Activated T-cell treated with anti-CD3 and anti-CD28 coated beads for 1 hour (primary cell): Measurements from ENCODE around the gene NEU2.
"Not testable (repeated sequence)": the region's sequence is repeated elsewhere in the genome, so short reads cannot be mapped to it uniquely, and the experiment has no call there.

Source experiments
- DNase-seq: peaks from one replicate; pipeline ENCODE4 v3.0.0-alpha.2; 2020; ENCODE audit warnings: low read depth

NEU2 gene

DNA sequence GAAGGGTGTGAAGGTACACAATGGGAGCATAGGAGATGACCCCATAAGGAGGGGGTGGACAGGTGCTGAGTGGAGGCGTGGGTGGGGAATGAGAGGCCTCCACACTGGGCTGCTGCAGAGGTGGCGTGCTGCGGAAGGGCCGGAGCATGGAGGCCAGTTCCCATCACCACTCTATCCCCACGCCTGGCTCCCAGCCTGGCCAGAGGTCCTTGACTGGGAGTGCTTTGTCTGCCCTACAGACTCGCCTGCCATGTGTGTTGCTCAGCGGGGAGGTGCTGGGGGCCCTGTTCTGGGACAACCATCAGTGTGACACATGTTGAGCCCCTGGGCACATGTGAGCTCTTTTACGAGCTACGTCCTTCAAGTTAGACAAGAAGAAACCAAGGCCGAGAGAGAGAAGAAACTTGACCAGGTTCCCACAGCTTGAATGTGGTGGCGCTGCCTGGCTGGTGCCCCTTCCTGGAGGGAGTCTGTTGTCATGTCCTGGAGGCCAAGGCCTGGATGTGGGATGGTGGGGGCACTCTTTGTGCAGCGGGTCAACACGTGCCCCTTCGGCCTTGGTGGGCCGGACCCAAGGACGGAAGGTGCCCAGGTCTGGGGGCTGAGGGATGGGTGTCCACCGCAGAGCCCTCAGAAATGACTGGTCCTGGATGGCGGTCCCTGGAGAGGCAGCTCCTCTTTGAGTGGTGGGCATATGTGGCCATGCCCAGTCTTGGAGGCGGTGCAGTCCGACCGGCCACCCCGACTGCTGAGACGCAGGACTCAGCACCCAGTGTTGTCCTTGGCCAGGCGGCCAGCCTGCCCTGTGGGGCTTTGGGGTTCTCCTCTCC is 26.5 kb downstream of the NEU2 start:
- no peak for DNase-seq

DNA sequence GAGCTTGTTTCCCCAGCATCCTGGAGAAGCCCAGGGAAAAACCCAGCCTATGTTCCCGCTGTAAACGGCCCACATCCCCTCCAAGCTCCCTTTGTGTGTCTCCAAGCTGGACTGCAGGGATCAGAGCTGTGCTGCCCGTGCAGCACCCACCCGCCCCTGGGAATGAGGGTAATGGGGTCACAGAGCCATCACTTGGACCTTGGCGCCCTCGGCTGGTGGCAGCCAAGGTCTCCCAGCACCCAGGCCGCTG is 27.0 kb downstream of the NEU2 start:
- no peak for DNase-seq

GRCh38 chr2:233059797-233060500 is 27.5 kb downstream of the NEU2 start, which contains the start of gene INPP5D:
INPP5D (plus strand) TSS chr2:233060342; CDS start chr2:233060479, 137 bp downstream.
- DNase-seq: peak; percentile 56

GRCh38 chr2:233060501-233060979 is 28.1 kb downstream of the NEU2 start:
- DNase-seq: no peak

GRCh38 chr2:233060980-233061590 is 28.6 kb downstream of the NEU2 start:
- no peak for DNase-seq

DNA sequence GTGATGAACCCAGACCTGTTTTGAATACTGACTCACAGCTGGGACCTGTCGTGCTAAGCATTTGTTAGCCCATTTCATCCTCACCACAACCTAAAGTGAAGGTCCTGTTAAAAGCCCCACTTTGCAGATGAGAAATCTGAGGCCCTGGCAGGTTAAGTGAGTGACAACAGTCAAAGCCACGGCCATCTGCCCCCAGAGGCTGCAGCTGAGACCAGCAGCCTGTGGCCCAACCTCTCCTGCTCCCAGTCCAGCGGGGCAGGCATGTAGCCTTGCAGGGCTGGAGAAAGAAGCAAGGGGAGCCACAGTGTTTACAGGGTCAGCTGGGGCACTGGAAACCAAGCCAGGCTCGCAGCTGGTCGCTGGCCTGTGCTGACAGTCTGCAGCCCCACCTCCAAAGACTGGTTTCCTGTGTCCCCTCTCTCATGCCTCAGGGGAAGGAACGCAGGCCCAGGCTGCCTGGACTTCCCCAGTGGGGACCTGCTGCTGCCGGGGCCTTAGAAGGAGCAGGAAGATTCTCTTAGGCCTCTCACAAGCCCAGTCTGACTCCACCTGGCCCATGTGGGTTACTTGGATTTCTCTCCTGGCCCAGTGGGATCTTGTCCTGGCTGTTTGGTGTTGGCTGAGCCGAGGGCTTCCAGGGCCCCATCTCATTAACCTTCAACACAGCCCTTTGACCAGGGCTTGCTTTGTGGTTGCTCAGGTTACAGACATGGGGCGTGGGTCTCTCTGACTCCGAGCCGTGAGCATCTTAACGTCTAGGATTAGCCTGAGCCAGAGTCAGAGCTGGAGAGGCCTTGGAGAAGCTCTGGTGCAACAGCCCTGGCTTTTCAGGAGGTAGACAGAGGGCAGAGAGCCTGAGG is 29.3 kb downstream of the NEU2 start:
- no peak for DNase-seq

DNA sequence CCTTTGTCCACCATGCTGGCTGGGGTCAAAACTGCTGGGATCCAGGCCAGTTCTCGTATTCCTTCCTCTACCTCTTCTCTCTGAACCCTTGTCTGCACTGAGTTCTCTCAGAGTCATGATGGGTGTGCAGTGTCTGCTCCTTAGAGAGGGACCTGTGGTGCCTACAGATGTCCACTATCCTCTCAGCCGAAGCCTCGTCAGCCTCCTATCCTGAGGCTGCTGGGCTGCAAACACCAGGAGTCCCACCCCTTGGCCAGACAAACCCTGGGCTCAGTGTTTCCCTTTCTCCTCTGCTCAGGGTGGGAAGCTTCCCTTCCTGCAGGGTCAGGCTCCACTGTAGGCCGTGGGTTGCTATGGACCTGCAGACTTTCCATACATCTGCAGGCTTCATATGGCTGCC is 30.0 kb downstream of the NEU2 start:
- no peak for DNase-seq

DNA sequence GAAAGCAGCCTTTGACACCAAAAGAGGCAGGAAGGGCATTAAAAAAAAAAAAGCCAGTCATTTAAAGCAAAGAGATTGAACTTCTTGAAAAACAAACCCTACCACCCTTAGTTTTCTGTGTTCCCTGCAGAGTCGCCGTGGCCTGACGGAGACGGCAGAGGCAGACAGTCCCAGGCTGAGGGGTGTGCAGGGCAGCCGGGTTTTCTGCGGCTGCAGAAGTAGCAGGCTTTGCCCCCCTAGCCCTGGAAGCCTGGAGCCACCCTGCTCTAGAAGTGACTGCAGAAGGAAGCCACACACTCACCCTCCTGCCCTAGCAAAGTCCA is 30.4 kb downstream of the NEU2 start:
- no peak for DNase-seq

GRCh38 chr2:233063269-233063975 is 30.9 kb downstream of the NEU2 start:
- no peak for DNase-seq

- DNase-seq: no peak
Measured at GRCh38 chr2:233063976-233064411, 31.5 kb downstream of the NEU2 start.

DNA sequence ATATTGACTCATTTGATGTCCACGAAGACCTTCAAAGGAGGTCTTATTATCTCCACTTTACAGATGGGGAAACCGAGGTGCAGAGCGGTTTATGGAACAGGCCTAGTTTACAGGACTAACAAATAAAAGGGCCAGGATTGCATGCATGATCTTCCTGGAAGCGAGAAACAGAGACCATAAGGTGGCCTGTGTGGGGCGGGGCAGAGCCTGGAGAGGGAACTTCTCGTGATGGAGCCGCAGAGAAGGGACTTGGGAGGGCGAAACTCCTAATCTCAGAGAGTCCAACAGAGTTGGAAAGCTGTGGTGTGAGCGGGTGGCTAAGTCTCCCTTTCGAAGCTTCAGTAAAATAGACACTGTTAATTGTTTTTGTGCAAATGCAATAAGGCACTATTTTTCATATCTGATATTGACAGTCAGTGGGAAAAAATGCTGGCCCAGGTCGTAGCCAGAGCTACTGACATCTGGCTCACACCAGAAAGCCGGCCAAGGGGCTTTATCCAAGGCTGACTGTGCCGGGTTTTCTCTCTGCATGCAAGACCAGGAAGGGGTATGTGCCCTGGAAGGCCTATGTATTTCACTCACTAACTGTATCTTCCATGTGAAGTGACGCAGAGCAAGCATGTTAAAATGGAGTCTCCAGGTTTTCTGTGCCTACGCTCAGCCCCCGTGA is 32.2 kb downstream of the NEU2 start:
- DNase-seq: no peak

DNA sequence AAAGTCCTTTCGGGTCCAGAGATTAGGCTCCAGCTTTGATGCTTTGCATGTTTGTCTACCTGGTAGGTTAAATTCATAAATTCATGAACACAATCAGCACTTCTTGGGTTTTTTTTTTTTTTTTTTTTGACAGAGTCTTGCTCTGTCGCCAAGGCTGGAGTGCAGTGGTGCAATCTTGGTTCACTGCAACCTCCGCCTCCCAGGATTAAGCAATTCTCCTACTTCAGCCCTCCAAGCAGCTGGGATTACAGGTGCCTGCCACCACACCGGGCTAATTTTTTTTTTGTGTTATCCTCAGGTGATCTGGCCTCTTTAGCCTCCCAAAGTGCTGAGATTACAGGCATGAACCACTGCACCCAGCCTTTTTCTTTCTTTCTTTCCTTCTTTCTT is 32.7 kb downstream of the NEU2 start:
- not testable (repeated sequence) for DNase-seq

- no peak for DNase-seq
Measured at GRCh38 chr2:233065954-233066470, 33.5 kb downstream of the NEU2 start.

GRCh38 chr2:233068762-233069418 is 36.4 kb downstream of the NEU2 start:
- no peak for DNase-seq

- no peak for DNase-seq
Measured at GRCh38 chr2:233072838-233073237, 40.4 kb downstream of the NEU2 start.

GRCh38 chr2:233074106-233074505 is 41.6 kb downstream of the NEU2 start:
- no peak for DNase-seq

GRCh38 chr2:233075141-233075965 is 42.9 kb downstream of the NEU2 start:
- no peak for DNase-seq

DNA sequence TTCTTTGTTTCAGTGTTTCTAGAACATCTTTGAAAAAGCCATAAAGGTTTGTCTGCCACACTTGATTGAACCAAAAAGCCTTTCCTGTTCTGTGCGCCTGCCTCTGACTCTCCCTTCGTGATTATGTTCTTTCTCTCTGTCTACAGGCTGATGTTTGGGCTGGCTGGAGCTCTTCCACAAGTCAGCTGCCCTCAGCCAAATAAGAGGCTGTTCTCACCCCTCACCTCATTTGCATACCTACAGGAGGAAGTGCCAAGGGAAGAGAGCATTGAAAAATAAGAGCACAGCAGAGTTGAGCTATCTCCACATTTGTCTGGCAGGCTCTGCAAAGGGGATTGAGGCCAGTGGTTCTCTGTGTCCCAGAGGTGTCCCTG is 43.5 kb downstream of the NEU2 start:
- no peak for DNase-seq

DNA sequence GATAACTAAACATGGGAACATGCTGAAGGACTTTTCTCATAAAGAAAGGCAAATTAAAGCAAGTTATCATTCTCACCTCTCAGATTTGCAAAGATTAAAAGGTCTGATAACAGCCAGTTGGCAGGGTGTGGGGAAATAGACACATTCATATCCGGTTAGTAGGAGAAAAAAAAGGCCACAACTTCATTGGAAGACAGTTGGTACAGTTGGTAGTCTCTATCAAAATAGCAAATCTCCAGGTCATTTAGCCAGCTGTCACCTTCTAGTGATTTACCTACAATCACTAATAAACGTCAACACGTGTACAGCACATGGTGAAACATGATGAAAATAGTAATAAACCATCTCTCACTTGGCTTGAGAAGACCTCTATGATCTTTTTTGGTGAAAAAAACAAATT is 44.3 kb downstream of the NEU2 start:
- no peak for DNase-seq
